Stimulated activated CD4-positive, alpha-beta T cell treated with anti-CD3 and anti-CD28 coated beads, TNF-alpha, amount 100 ng/mL, for 24 hours (primary cell): ENCODE data around the gene RGS7.
"Not testable (repeated sequence)": the region's sequence is repeated elsewhere in the genome, so short reads cannot be mapped to it uniquely, and the experiment has no call there.

ENCODE experiments used
- DNase-seq, 3 experiments: peaks; one replicate each; pipeline ENCODE4 v3.0.0-alpha.2; 2020; ENCODE audit warnings: low read depth in 3 of 3

RGS7 gene

GRCh38 chr1:240980342-240980741, 376.7 kb downstream of the RGS7 start:
- no peak for DNase-seq

DNA sequence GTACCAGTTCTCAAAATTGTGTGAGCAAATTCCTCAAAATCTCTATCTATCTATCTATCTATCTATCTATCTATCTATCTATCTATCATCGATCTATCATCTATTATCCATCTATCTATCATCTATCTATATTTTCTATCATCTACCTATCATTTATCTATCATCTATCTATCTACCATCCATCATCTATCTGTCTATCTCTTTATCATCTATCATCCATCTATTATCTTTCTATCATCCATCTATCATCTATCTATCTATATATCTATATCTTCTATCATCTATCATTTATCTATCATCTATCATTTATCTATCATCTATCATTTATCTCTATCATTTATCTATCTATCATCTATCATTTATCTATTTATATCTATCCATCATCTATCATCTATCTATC, 380.3 kb downstream of the RGS7 start:
- DNase-seq: no peak

GRCh38 chr1:240973875-240974274, 383.1 kb downstream of the RGS7 start:
- DNase-seq: no peak

DNA sequence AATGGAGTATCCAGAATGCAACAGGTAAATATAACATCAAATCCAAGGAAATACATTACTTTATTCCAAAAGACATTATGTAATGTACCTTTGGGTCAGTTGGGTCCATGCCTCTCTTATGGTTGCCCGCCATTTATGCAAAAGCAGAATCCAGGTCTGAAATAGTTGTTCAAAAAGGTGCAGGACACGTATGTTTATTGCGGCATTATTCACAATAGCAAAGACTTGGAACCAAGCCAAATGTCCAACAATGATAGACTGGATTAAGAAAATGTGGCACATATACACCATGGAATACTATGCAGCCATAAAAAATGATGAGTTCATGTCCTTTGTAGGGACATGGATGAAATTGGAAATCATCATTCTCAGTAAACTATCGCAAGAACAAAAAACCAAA, 384.9 kb downstream of the RGS7 start:
- not testable (repeated sequence) for DNase-seq

DNA sequence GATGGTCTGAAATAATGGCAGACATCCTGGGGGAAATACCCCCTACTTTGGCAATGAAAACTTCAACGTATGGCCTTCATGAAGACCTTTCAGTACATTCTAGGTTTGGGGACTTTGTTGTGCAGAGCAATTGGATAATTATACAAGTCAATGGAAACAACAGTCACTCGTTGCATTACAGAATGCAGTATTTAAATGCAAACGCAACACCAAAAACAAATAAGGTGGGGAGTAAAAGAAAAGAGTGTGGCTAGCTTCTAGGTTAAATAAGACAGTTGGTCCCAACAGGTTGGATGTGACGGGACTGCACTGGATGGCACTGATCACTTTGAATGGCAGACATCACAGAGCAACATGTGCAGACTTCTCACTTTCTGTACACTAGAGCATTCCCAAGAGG, 386.8 kb downstream of the RGS7 start:
- no peak for DNase-seq

DNA sequence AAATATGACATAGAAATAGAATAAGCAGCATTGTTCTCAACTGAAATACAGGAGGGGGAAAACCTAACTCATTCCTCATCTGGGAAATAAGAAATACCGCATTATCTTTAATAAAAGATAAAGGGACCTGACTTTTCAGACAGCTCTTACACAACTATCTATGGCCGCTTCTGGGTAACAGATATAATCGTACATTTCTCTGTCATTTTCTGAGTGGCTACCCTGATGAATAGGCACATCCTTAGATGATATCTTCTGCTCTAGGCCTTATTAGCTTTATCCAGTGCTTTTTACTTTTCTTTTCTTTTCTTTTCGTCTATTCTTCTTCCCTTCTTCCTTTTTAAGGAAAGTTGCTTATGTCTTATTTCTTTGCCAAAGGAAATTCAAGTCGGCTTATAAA, 388.1 kb downstream of the RGS7 start:
- no peak for DNase-seq

- no peak for DNase-seq
These were observed 389.8 kb downstream of the RGS7 start for GRCh38 chr1:240967070-240967724.

DNA sequence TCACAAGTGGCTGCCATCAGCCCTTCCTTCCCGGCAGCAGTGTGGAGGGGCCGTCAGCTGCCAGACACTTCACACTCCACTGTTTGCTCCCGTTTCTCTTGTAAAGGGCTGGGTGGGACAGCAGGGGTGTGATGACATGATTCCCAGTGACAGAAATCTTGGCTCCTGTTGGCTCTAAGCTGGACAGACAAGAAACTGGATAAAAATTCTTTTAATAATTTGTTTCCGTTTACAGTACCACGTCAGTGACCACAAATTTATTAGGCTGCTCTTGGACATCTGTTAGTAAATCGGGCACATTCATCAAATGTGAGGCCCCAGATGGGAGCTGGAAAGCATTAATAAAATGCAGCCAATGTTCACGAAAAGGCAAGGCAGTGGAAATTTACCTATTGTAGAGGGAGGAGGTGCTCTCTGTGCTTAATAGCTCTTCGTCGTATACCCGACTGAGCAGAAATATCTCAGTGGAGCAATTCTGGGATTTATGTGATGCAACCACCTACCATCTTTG, 391.4 kb downstream of the RGS7 start:
- no peak for DNase-seq

DNA sequence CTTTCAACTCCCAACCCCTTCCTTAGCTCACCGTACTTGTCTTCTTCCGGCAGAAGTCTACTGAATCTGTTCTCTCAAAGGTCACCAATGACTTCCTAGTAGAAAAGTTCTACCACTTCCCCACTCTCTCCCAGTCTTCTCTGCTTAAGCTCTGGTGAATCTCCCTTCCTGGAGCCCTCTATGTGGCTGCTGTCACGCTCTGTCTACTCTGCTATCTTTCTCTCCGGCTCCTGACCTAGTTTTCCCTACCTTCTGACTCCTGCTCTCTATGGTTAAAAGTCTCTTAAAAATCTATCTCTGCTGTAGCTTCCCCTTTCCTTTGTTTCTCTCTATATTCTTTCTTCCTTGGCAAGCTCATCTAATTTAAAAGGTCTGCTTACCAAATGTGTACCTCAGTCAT, 394.9 kb downstream of the RGS7 start:
- no peak for DNase-seq

DNA sequence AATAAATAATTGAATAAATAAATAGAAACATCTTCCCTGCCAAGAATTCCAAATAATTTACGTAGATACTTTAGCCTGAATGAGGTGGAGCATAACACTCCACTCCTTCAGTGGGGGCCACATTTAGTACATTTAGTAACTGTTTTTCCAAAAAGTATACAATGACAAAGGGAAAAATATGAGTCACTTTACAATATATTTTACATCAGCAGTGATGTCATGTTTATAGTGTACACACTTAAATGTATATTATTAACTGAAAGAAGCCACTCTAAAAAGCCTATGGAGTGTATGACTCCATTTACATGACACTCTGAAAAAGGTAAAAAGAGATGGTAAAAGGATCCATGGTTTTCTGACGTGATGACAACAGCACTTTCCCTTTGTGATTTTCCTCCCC, 400.6 kb downstream of the RGS7 start:
- DNase-seq: no peak

DNA sequence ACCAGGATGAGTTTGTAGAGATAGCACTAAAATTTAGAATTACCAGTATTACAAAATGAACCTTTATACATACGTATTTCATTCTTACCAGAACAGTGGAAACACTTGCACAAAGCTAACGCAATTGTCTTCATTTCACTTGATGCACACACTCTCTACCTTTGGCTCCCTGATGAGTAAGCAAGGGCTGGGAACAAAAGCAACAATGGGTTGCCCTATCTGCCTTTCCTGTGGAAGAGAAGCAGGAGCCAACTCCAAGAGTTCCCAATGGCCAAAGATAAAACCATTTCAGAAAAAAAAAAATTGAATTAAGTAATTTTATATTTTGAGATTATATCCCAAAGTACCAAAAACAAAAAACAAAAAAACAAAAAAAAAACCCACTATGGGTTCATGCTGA, 401.0 kb downstream of the RGS7 start:
- no peak for DNase-seq

DNA sequence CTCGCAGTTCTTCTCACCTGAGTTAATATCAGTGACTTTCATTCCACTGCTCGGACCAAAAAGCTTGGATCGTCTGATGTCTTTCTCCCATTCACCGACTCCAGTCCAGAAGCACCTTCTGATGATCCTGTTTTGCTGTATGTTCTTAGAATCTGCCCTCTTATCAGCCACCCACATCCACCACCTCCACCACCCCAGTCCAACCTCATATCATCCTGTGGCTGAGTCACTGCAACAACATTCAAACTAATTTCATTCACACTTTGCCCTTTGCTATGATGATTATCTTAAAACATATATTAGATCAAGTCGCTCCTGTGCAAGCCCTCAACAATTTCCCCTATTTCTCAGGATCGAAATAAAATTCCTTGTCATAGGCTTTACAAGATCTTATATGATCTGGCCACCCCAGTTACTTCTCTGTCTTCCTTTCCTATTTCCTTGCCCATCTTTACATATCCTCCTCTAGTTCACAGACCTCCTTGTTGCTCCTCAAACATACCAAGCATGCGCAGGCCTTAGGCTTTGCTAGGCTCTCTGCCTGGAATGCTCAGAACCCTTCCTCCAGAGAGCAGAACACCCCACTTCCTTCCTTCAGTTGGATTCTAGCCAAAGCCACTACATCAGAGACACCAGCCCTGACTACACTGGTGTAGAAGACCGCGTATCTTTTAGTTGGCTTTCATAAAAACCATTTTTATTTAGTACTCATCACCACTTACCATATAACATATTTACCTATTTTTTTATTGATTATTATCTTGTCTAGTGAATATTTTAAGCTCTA, 409.4 kb downstream of the RGS7 start:
- no peak for DNase-seq

DNA sequence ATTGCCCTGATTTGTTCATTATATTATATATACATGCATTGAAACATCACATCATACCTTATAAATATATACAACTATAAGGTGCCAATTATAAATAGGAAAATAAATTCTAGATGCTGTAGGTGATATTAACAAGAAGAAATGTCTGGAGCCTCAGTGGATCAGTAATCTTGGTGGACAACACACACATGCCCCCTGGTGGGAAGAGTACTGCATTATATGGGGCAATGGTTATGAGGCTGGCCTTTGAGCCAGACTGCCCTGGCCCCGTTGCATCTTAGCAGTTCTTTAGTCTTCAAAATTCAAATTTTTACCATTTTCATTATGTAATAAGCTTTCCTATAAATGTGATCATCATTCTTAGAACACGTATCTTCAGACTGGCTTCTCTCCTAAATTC, 410.1 kb downstream of the RGS7 start:
- DNase-seq: no peak

DNA sequence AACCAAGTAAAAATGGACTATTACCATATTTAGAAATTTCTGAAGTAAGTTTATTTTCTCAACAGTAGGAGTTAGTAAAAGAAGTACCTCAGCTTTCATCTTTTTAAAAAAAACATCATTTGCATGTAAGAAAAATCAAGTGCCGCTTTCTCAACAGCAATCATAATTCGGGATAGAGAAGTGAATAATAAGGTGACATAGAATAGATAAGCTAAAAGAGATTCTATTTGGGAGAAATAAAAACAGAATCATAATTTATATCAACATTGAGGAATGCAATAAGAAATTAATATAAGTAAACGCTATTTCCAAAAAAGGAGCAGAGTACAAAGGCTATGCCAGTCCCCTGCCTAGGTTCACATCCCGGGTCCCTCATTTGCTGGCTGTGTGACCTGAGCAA, 414.1 kb downstream of the RGS7 start:
- no peak for DNase-seq

GRCh38 chr1:240941701-240942370, 415.2 kb downstream of the RGS7 start:
- DNase-seq: no peak

GRCh38 chr1:240936911-240937668, 419.9 kb downstream of the RGS7 start:
- no peak for DNase-seq

DNA sequence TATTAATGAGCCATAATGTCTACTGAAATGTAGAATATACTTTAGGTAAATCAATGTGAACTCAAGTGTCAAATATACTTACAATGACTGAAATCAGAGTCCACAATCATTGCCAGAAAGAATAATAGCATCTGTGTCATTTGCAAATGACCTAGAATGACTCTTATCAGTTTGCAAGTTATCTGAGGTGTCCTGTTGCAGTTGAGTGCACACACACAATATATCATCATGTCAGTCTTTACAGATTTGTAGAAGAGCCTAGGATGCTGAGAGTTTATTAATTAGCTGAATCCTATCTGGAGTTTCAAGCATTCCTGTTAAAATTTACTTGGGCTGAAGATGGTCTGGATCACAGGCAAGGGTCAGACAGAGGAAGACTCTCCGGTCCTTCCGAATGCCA, 421.1 kb downstream of the RGS7 start:
- no peak for DNase-seq

DNA sequence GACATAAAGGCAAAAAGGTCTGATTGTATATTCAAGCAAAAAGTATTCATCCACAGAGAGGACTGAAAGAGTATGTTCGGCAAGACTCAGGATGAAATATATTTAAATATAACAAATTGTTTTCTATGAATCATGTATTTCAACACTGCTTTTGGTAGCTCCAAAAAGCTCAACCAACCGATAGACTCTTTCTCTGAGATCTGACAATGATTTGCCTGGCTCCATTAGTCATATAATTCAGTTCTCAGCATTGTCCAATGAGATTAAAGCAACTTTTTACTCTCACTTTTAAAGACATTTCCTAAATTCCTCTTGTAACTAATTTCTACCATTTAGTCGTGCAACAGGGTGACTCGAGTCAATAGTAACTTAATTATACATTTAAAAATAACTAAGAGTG, 426.0 kb downstream of the RGS7 start:
- no peak for DNase-seq

DNA sequence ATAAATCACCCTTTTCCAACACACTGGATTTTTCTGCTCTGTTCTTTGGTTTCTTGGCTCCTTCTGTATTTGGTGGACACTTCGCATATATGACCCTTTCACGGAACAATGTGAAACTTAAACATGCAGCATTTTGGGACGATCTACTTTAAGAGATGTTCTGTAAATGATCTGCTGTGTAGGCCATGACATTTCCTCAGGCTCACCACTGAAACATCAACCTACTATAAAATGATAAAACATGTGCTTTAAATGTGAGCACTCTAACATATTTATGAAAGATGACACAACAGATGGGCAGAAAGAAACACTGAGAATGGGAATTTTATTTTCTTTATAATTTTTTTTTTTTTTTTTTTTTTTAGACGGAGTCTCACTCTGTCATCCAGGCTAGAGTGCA, 428.7 kb downstream of the RGS7 start:
- no peak for DNase-seq

DNA sequence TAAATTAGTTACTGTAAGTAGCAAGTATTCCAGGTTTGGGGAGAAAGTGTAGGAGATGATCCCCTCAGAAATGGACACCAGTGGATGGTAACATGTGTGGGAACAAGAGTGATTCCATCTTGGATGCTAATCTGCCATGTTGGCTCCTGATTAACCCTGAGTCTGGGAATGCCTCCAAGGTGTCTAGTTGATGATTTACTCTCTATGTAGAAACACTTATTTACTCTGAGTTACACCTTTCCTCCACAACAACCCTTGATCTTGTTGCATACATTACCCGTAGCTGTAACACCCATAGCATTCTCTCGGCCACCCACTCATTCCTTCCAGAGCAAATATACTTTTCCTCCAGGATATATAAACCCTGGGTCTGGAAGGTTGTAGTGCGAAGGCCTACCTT, 429.2 kb downstream of the RGS7 start:
- DNase-seq: no peak

DNA sequence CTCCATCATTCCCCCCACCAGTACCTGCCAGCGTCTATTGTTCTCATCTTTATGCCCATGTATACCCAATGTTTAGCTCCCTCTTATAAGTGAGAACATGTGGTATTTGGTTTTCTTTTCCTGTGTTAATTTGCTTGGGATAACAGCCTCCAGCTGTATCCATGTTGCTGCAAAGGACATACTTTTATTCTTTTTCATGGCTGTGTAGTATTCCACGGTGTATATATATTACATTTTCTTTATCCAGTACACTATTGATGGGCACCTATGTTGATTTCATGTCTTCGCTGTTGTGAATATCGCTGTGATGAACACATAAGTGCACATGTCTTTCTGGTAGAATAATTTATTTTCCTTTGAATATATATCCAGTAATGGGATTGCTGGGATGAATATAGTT, 431.7 kb downstream of the RGS7 start:
- no peak for DNase-seq

- DNase-seq: no peak
These were observed 439.0 kb downstream of the RGS7 start for GRCh38 chr1:240917976-240918375.
